PFSK-1 (cell line): ENCODE measurements around the gene NDOR1.

ENCODE experiments used
- FOXP2 ChIP-seq: optimal IDR thresholded peaks from 2 replicates; pipeline ENCODE3; 2011; ENCODE audit warnings: borderline replicate concordance, control low read depth, inconsistent platforms; ENCODE audit not compliant: insufficient read depth; ENCODE audit errors: extremely low read length, extremely low read depth
- POLR2AphosphoS5 ChIP-seq: IDR thresholded peaks from 2 replicates; pipeline ENCODE4 v1.6.1; 2012; ENCODE audit warnings: low read depth, mild to moderate bottlenecking, control low read depth, low read length, moderate library complexity
- SIN3A ChIP-seq: IDR thresholded peaks from 2 replicates; pipeline ENCODE4 v1.6.1; 2012; ENCODE audit warnings: mild to moderate bottlenecking, low read length, moderate library complexity, borderline replicate concordance; ENCODE audit not compliant: insufficient read depth
- TAF1 ChIP-seq: IDR thresholded peaks from 2 replicates; pipeline ENCODE4 v1.6.1; 2012; ENCODE audit warnings: low read length, control low read depth, borderline replicate concordance; ENCODE audit not compliant: insufficient read depth
- TF ChIP-seq, protein P1 (sequence below), 2 experiments: IDR thresholded peaks; 2 replicates each; pipeline versions ENCODE4 v1.6.1 to v1.8.0; 2011 to 2012; ENCODE audit warnings: low read depth in 2 of 2, low read length in 2 of 2, control low read depth in 1 of 2, inconsistent platforms in 1 of 2, mild to moderate bottlenecking in 1 of 2, moderate library complexity in 1 of 2; ENCODE audit not compliant: insufficient read depth in 1 of 2

NDOR1 gene

DNA sequence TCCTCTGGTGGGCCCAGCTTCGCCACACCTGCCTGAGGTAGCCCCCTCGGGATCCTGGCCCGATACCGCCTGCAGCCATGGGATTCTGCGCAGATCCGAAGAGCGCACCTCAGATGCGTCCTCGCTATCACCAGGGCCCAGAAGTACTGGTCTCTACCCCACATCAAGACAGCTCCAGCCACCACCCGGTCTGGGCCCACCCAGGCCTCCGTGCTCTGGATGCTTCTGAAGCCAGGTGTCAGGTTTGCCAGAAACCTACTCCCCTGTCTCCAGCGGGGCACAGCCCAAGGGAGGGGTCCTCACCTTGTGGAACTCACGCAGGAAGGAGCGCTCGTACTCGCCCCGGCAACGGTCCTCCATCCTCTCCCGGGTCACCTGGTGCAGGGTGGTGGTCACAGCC, 19.6 kb upstream of the NDOR1 start:
- no peak for TF ChIP-seq SIN3A
- TF ChIP-seq TAF1: no peak
- no peak for TF ChIP-seq FOXP2
- no peak for TF ChIP-seq POLR2AphosphoS5
- TF ChIP-seq, protein P1, sequence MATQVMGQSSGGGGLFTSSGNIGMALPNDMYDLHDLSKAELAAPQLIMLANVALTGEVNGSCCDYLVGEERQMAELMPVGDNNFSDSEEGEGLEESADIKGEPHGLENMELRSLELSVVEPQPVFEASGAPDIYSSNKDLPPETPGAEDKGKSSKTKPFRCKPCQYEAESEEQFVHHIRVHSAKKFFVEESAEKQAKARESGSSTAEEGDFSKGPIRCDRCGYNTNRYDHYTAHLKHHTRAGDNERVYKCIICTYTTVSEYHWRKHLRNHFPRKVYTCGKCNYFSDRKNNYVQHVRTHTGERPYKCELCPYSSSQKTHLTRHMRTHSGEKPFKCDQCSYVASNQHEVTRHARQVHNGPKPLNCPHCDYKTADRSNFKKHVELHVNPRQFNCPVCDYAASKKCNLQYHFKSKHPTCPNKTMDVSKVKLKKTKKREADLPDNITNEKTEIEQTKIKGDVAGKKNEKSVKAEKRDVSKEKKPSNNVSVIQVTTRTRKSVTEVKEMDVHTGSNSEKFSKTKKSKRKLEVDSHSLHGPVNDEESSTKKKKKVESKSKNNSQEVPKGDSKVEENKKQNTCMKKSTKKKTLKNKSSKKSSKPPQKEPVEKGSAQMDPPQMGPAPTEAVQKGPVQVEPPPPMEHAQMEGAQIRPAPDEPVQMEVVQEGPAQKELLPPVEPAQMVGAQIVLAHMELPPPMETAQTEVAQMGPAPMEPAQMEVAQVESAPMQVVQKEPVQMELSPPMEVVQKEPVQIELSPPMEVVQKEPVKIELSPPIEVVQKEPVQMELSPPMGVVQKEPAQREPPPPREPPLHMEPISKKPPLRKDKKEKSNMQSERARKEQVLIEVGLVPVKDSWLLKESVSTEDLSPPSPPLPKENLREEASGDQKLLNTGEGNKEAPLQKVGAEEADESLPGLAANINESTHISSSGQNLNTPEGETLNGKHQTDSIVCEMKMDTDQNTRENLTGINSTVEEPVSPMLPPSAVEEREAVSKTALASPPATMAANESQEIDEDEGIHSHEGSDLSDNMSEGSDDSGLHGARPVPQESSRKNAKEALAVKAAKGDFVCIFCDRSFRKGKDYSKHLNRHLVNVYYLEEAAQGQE (IDR thresholded peaks at IDR 0.05; ENCODE audit: insufficient read depth in 1 of 2, low read depth in 2 of 2, low read length in 2 of 2): no peak

DNA sequence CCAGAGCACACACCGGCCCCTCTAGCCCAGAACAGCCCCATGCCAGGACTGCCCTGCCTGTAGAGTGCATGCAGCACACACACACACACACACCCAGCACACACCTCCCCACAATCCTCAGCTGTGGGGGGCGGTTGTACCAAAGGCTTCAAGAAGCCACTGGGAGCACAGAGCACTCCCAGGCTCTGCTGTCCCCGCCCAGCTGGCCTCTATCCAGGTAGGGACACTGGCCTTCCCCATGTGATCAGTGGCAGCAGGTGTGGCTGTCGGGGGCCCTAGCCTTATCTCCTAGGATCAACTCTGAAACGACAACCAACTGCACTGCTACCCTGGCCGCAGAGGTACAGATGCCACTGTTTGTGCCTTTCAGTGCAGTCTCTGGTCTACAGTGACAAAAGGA, 19.1 kb upstream of the NDOR1 start:
- TF ChIP-seq FOXP2 (no peak), POLR2AphosphoS5 (no peak)

DNA sequence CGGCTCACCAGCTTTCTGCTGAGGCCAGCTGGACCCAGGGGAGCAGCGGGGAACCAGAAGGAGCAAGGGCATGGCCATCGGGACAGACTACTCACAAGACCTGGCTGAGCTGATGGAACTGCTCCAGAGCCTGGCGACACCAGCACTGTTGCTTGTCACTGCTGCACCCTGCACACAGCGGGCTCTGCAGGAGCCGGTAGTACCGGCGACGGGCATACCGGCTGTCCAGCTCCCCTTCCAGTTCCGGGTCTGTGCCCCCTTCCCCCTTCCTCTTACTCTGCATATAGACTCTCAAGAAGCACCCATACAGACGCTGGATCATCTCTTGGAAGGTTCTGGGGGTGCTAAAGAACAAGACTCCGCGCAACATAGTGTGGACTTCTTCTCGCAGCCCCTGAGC, 18.1 kb upstream of the NDOR1 start:
- TF ChIP-seq SIN3A (no peak), TAF1 (no peak), FOXP2 (no peak), POLR2AphosphoS5 (no peak)
- TF ChIP-seq, protein P1 (IDR thresholded peaks at IDR 0.05; ENCODE audit: insufficient read depth in 1 of 2, low read depth in 2 of 2, low read length in 2 of 2): no peak

DNA sequence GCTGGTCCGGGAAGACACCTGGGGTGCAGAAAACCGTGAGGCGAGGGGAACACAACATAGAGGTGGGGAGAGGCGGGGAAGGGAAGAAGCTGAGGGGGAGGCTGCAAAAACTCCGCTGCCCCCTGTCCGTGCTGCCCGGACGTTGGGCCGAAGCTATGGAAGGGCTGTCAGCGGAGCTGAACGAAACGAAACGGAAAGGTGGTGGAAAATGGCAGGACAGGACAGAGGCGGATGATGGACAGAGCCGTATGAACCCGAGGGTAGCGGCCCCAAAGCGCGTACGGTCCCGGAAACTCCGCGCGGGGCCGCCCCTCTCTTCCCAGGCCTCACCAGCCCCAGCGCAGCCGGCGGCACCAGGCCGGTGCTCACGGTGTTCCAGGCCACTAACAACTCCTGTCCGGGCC, 17.4 kb upstream of the NDOR1 start:
- TF ChIP-seq, protein P1 (IDR thresholded peaks at IDR 0.05; ENCODE audit: insufficient read depth in 1 of 2, low read depth in 2 of 2, low read length in 2 of 2): no peak
- TF ChIP-seq SIN3A (no peak), POLR2AphosphoS5 (no peak), FOXP2 (no peak), TAF1 (no peak)

DNA sequence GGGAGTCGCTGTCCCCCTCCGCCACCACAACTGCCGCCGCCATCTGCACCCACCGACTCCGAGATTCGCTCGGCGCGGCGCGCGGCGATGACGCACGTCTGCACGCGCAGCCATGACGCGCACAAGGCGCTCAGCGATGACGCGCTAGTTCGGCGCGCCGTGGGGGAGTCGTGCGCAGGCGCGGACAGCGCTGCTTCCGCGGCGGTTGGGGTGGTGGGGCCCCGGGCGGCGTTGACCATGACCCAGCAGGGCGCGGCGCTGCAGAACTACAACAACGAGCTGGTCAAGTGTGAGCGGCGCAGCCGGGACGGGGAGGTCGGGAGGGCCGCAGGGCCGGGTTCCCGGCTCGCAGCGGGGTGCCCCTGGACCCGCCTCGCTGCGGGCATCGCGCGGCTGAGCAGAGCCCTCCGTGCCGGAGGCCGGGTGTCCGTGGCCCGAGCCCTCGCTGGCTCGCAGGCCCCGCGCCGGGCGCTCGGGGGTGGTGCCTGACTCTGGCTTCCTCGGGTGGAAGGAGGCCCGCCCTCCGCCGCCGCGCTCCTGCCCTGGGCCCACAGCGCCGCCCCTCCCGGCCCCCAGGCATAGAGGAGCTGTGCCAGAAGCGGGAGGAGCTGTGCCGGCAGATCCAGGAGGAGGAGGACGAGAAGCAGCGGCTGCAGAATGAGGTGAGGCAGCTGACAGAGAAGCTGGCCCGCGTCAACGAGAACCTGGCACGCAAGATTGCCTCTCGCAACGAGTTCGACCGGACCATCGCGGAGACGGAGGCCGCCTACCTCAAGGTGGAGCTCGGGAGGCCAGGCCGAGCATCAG, 16.8 kb upstream of the NDOR1 start, which contains the start of the genes ANAPC2 and SSNA1:
TSS of gene ANAPC2 (minus strand) at position 71 of the 807 bp plus-strand sequence. CDS start at position 43, 28 bp downstream.
TSS of gene SSNA1 (plus strand) at position 187 of the 807 bp plus-strand sequence. CDS start at position 238, 51 bp downstream.
- TF ChIP-seq, protein P1 (IDR thresholded peaks at IDR 0.05; ENCODE audit: insufficient read depth in 1 of 2, low read depth in 2 of 2, low read length in 2 of 2): peak in 1 of 2 experiments; percentile 51; a peak in 1 of 4 replicates
- TF ChIP-seq TAF1: peak; percentile 26; the same call in 1 of the 2 replicates
- TF ChIP-seq FOXP2: no peak
- TF ChIP-seq POLR2AphosphoS5: peak; percentile 82
